Mesenchymal stem cell (in vitro differentiated cells and primary cell): ENCODE data around the gene MSANTD4.

Experiments
- DNase-seq: peaks from one replicate; pipeline ENCODE4 v3.0.0-alpha.2; 2013
- H2AFZ ChIP-seq: one replicate; pipeline ENCODE4 v1.6.1; 2013; ENCODE audit warnings: low read depth, mild to moderate bottlenecking, control low read depth, inconsistent platforms, low read length, moderate library complexity
- H2AK5ac ChIP-seq: 2 replicates; pipeline ENCODE4 v1.6.1; 2013; ENCODE audit warnings: low read length, moderate library complexity, mild to moderate bottlenecking, inconsistent platforms; ENCODE audit not compliant: severe bottlenecking
- H2BK120ac ChIP-seq: one replicate; pipeline ENCODE4 v1.6.1; 2013; ENCODE audit warnings: low read depth, mild to moderate bottlenecking, inconsistent platforms, low read length, moderate library complexity
- H2BK12ac ChIP-seq, 2 experiments: one replicate each; pipeline ENCODE4 v1.6.1; 2013; ENCODE audit warnings: inconsistent platforms in 2 of 2, low read length in 2 of 2, mild to moderate bottlenecking in 2 of 2, moderate library complexity in 2 of 2, control low read depth in 1 of 2
- H2BK15ac ChIP-seq: one replicate; pipeline ENCODE4 v1.6.1; 2013; ENCODE audit warnings: mild to moderate bottlenecking, low read depth, inconsistent platforms; ENCODE audit not compliant: poor library complexity, severe bottlenecking
- H2BK5ac ChIP-seq: 2 replicates; pipeline ENCODE4 v1.6.1; 2013; ENCODE audit warnings: low read depth, mild to moderate bottlenecking, low read length, control low read depth, inconsistent platforms; ENCODE audit not compliant: poor library complexity, severe bottlenecking
- H3K14ac ChIP-seq, 2 experiments: one replicate each; pipeline ENCODE4 v1.6.1; 2013; ENCODE audit warnings: inconsistent platforms in 2 of 2, low read length in 2 of 2, control low read depth in 1 of 2, mild to moderate bottlenecking in 1 of 2, moderate library complexity in 1 of 2
- H3K18ac ChIP-seq, 2 experiments: one replicate each; pipeline ENCODE4 v1.6.1; 2013; ENCODE audit warnings: inconsistent platforms in 2 of 2, low read length in 2 of 2, control low read depth in 1 of 2, low read depth in 1 of 2, mild to moderate bottlenecking in 1 of 2
- H3K23ac ChIP-seq, 2 experiments: one replicate each; pipeline ENCODE4 v1.6.1; 2013; ENCODE audit warnings: inconsistent platforms in 2 of 2, low read length in 2 of 2, mild to moderate bottlenecking in 2 of 2, moderate library complexity in 2 of 2, control low read depth in 1 of 2
- H3K27ac ChIP-seq: 2 replicates; pipeline ENCODE4 v1.5.1; 2013; ENCODE audit warnings: mild to moderate bottlenecking, moderate library complexity, low read length, control low read depth, inconsistent platforms; ENCODE audit not compliant: poor library complexity, severe bottlenecking
- H3K27me3 ChIP-seq, 2 experiments: 2 replicates each; pipeline versions ENCODE4 v1.6.1 to v1.7.0; 2013; ENCODE audit warnings: low read length in 2 of 2, mild to moderate bottlenecking in 2 of 2, moderate library complexity in 2 of 2, control low read depth in 1 of 2, inconsistent platforms in 1 of 2; ENCODE audit not compliant: control insufficient read depth in 1 of 2, insufficient read depth in 1 of 2
- H3K36me3 ChIP-seq, 2 experiments: 2 replicates each; pipeline versions ENCODE4 v1.6.1 to v1.7.0; 2013; ENCODE audit warnings: low read length in 2 of 2, control low read depth in 1 of 2, inconsistent platforms in 1 of 2, low read depth in 1 of 2, mild to moderate bottlenecking in 1 of 2; ENCODE audit not compliant: insufficient read depth in 2 of 2, control insufficient read depth in 1 of 2
- H3K4ac ChIP-seq, 2 experiments: one replicate each; pipeline ENCODE4 v1.6.1; 2013; ENCODE audit warnings: inconsistent platforms in 2 of 2, low read length in 2 of 2, mild to moderate bottlenecking in 2 of 2, moderate library complexity in 2 of 2, control low read depth in 1 of 2, low read depth in 1 of 2
- H3K4me1 ChIP-seq: 2 replicates; pipeline ENCODE4 v1.6.1; 2013; ENCODE audit warnings: low read depth, low read length, control low read depth; ENCODE audit not compliant: control insufficient read depth, insufficient read depth
- H3K4me2 ChIP-seq: 2 replicates; pipeline ENCODE4 v1.6.1; 2013; ENCODE audit warnings: low read length, mild to moderate bottlenecking, inconsistent platforms; ENCODE audit not compliant: poor library complexity, severe bottlenecking
- H3K4me3 ChIP-seq, 2 experiments: 2 replicates each; pipeline versions ENCODE4 v1.5.1 to v1.7.0; 2013; ENCODE audit warnings: low read length in 2 of 2, mild to moderate bottlenecking in 2 of 2, control low read depth in 1 of 2, low read depth in 1 of 2; ENCODE audit not compliant: insufficient read depth in 1 of 2
- H3K79me1 ChIP-seq: replicated peaks from 2 replicates; pipeline ENCODE4 v1.6.1; 2013; ENCODE audit warnings: mild to moderate bottlenecking, control low read depth, low read length, inconsistent platforms; ENCODE audit not compliant: poor library complexity, severe bottlenecking
- H3K9ac ChIP-seq: 2 replicates; pipeline ENCODE4 v1.7.0; 2013; ENCODE audit warnings: mild to moderate bottlenecking, low read length, moderate library complexity
- H3K9me3 ChIP-seq: 2 replicates; pipeline ENCODE4 v1.7.0; 2013; ENCODE audit warnings: mild to moderate bottlenecking, low read length; ENCODE audit not compliant: control insufficient read depth
- H4K8ac ChIP-seq: one replicate; pipeline ENCODE4 v1.6.1; 2013; ENCODE audit warnings: inconsistent platforms, mild to moderate bottlenecking, low read length, moderate library complexity
- H4K91ac ChIP-seq: one replicate; pipeline ENCODE4 v1.6.1; 2013; ENCODE audit warnings: mild to moderate bottlenecking, low read length, inconsistent platforms
- WGBS: methylation state at CpG from one replicate; pipeline ENCODE4 v1.1.7; 2013; ENCODE audit warnings: mixed read lengths; 5-methylcytosine and 5-hydroxymethylcytosine counted together

The MSANTD4 gene

GRCh38 chr11:105969756-105970155 lies 52.3 kb downstream of the MSANTD4 start:
- H3K27ac ChIP-seq: no peak overlapping the region
- H3K14ac ChIP-seq: no peak overlapping the region
- peaks cover 2% of the 10 kb centered on the region for H3K4me1 ChIP-seq
- no peaks in the 10 kb centered on the region for H3K9me3 ChIP-seq
- H3K27me3 ChIP-seq: no peaks in the 10 kb centered on the region
- no peak overlapping the region for H4K8ac ChIP-seq
- no peak overlapping the region for H2BK5ac ChIP-seq
- no peaks in the 10 kb centered on the region for H3K36me3 ChIP-seq
- H2BK15ac ChIP-seq: no peak overlapping the region
- H3K4me3 ChIP-seq: no peak overlapping the region
- no peak for DNase-seq
- no peak overlapping the region for H2BK12ac ChIP-seq
- no peak overlapping the region for H3K4ac ChIP-seq
- no peak overlapping the region for H2AK5ac ChIP-seq
- no peak overlapping the region for H2AFZ ChIP-seq
- H3K23ac ChIP-seq: no peak overlapping the region
- no CpG with 5 or more reads among the region's 1 CpG for WGBS
- no peak overlapping the region for H2BK120ac ChIP-seq
- H3K79me1 ChIP-seq: no peaks in the 10 kb centered on the region
- H3K9ac ChIP-seq: no peak overlapping the region
- H4K91ac ChIP-seq: no peak overlapping the region
- no peak overlapping the region for H3K4me2 ChIP-seq
- no peak overlapping the region for H3K18ac ChIP-seq

- no peak overlapping the region for H2BK15ac ChIP-seq
- no peak overlapping the region for H3K18ac ChIP-seq
- H3K79me1 ChIP-seq: no peaks in the 10 kb centered on the region
- 90% methylated on average over 3 of the region's 3 CpGs for WGBS
- no peak overlapping the region for H2BK12ac ChIP-seq
- H4K91ac ChIP-seq: no peak overlapping the region
- H2BK5ac ChIP-seq: no peak overlapping the region
- H3K4ac ChIP-seq: no peak overlapping the region
- no peak overlapping the region for H2AFZ ChIP-seq
- H3K14ac ChIP-seq: no peak overlapping the region
- no peak overlapping the region for H2BK120ac ChIP-seq
- no peaks in the 10 kb centered on the region for H3K36me3 ChIP-seq
- no peak overlapping the region for H3K4me2 ChIP-seq
- H3K27me3 ChIP-seq: no peaks in the 10 kb centered on the region
- no peak overlapping the region for H3K4me3 ChIP-seq
- no peak overlapping the region for H3K23ac ChIP-seq
- H4K8ac ChIP-seq: no peak overlapping the region
- H3K9ac ChIP-seq: no peak overlapping the region
- DNase-seq: peak; percentile 42
- H3K4me1 ChIP-seq: peaks cover 2% of the 10 kb centered on the region
- no peaks in the 10 kb centered on the region for H3K9me3 ChIP-seq
- H2AK5ac ChIP-seq: no peak overlapping the region
- H3K27ac ChIP-seq: no peak overlapping the region
Observed at GRCh38 chr11:105968021-105968697, 53.9 kb downstream of the MSANTD4 start.

- H4K8ac ChIP-seq: no peak overlapping the region
- no peaks in the 10 kb centered on the region for H3K9me3 ChIP-seq
- no peak overlapping the region for H3K9ac ChIP-seq
- no peak overlapping the region for H3K4me3 ChIP-seq
- no peaks in the 10 kb centered on the region for H3K4me1 ChIP-seq
- H3K27me3 ChIP-seq: no peaks in the 10 kb centered on the region
- no peak overlapping the region for H3K18ac ChIP-seq
- no peak overlapping the region for H4K91ac ChIP-seq
- H3K4me2 ChIP-seq: no peak overlapping the region
- H2BK5ac ChIP-seq: no peak overlapping the region
- H3K4ac ChIP-seq: no peak overlapping the region
- no peak overlapping the region for H2BK12ac ChIP-seq
- no peak overlapping the region for H2AK5ac ChIP-seq
- WGBS: 86% methylated on average over 21 of the region's 22 CpGs
- no peak overlapping the region for H3K27ac ChIP-seq
- no peaks in the 10 kb centered on the region for H3K79me1 ChIP-seq
- H3K14ac ChIP-seq: no peak overlapping the region
- no peak overlapping the region for H3K23ac ChIP-seq
- H2AFZ ChIP-seq: no peak overlapping the region
- H2BK120ac ChIP-seq: no peak overlapping the region
- H3K36me3 ChIP-seq: no peaks in the 10 kb centered on the region
- H2BK15ac ChIP-seq: no peak overlapping the region
- no peak for DNase-seq
Observed at GRCh38 chr11:105960252-105961245, 61.5 kb downstream of the MSANTD4 start.
